ENCODE measurements around the gene TMEM120B.
A peak's percentile ranks its signal among the peaks of the same experiment; 100 is the strongest.

TMEM120B gene

DNA sequence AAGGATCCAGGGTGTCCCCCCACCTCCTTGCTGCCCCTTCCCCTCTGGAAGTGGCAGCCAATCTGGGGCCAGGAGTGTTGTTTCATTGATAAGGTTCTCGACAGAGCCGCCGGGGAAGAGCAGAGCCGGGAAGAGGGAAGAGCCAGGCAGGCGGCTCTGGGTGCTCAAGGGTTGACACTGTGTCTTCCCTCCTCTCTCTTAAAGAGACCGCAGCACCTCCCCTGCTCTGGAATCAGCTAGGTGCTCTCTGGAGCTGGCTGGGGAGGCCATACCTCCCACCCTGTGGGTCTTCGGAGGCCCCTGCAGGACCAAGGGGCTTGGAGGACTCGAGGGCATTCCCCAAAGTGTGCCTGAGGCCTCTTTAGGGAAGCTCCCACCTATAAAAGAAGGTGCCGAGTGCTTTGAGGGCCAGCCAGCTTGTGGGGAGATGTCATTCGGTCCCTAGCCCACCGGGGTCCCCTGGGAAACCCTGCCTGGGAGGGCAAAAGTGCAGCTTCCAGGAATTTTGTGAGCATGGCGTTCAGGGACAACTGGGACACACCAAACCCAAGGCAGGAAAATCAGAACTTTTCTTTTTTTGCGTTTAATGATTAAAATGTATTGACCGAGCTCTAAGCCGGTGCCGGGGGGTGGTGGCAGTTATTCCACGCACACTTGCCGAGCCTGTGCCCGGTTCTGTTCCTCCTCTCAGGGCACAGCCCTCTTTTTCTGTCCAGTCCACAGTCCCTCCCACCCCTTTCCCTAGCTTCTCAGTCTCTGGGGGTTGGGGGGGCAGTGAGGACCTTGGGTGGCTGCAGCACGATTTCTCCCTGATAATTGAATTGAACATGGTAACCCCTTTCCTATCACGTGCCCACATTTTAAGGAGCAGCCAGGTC, 94.2 kb downstream of the TMEM120B start:
- TF ChIP-seq Cebpa-rat (IDR thresholded peaks at IDR 0.05), result no peak
- Histone ChIP-seq H3K27ac (peak overlapping the region; percentile 27 to 100 (median 100); a peak in 21 of 22 replicates), H3K4me3 (peak overlapping the region; percentile 84 to 94 (median 88))

DNA sequence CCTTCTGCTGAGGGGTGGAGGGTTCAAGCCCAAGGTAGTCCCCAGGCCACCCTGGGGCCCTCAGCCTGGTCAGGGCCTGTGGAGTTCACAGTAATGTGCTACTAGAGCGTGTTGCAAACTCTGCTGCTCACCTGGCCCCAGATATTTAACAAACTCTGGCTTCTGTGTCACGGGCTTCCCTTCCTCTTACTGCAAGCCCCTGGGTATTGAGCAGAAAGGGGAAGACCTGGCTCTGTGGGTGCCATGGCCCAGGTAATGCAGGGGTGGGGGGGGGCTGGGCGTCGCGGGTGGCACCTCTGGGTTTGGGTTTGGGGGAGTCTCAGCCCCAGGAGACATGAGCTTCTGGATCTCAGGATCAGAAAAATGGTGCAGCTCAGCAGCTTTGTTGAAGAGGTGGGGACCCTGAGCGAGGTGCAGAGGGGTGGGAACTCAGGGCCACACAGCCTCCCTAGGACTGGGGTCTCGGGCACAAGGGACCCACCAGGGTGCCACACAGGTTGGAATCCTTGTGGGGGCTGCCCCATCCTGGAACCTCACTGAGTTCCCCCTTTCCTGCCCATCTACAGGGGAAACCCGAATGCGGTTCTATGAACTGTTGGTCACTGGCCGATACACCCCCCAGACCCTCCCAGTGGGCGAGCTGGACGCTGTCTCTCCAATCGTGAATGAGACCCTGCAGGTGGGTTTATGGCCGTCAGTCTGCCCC, 95.2 kb downstream of the TMEM120B start:
- peak overlapping the region; percentile 97 to 100 (median 99) for H3K4me2 ChIP-seq
- peaks cover 61 to 76% (median 72%) of the 10 kb centered on the region in 11 experiments for H4K20me1 ChIP-seq
- no peak for TF ChIP-seq Cebpa-rat (IDR thresholded peaks at IDR 0.05)
- H3K27me3 ChIP-seq, result no peaks in the 10 kb centered on the region
- H3K9me3 ChIP-seq (replicated peaks in 1 of 11), result no peaks in the 10 kb centered on the region
- peaks cover 38 to 63% (median 49%) of the 10 kb centered on the region in 11 experiments for H3K36me3 ChIP-seq
- peak overlapping the region; percentile 98 to 100 (median 100); a peak in 21 of 22 replicates for H3K9ac ChIP-seq
- H3K27ac ChIP-seq, result peak overlapping the region in 2 of 11 experiments; percentile 15 to 28; a peak in 2 of 22 replicates
- peak overlapping the region; percentile 84 to 94 (median 88); a peak in 12 of 20 replicates for H3K4me3 ChIP-seq
- peaks cover 44 to 62% (median 57%) of the 10 kb centered on the region in 10 experiments for H3K4me1 ChIP-seq

More for the DNA sequence above, 94.2 kb downstream of the TMEM120B start:
- peak overlapping the region; percentile 97 to 100 (median 99) for H3K4me2 ChIP-seq
- no peaks in the 10 kb centered on the region for H3K9me3 ChIP-seq (replicated peaks in 1 of 11)
- no peaks in the 10 kb centered on the region for H3K27me3 ChIP-seq
- peaks cover 51 to 66% (median 62%) of the 10 kb centered on the region in 11 experiments for H4K20me1 ChIP-seq
- H3K4me1 ChIP-seq, result peaks cover 38 to 54% (median 49%) of the 10 kb centered on the region in 10 experiments
- H3K9ac ChIP-seq, result peak overlapping the region; percentile 98 to 100 (median 100)
- peaks cover 38 to 56% (median 46%) of the 10 kb centered on the region in 11 experiments for H3K36me3 ChIP-seq

DNA sequence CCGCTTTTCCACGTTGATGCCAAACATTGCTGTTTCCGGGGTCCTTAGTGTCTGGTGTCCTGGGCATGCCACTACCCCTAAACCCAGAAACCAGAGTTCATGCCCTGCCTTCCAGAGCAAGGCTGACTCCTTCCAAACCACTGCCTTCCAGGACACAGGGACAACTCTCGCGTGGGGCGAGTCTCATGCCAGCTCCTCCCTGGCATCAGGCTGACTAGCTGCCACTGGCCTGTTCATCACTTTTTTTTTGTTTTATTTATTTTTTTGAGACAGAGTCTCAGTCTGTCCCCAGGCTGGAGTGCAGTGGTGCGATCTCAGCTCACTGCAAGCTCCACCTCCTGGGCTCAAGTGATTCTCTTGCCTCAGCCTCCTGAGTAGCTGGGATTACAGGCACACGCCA, 96.1 kb downstream of the TMEM120B start:
- Histone ChIP-seq H3K27me3 (no peaks in the 10 kb centered on the region), H4K20me1 (peaks cover 69 to 84% (median 80%) of the 10 kb centered on the region in 11 experiments), H3K4me1 (peaks cover 53 to 71% (median 66%) of the 10 kb centered on the region in 10 experiments), H3K9ac (peak overlapping the region in 8 of 11 experiments; percentile 5 to 100 (median 99); a peak in 8 of 22 replicates), H3K27ac (0 out of 22 replicates have a peak overlapping the region, but pooled peaks of 1 of the 11 experiments have one; percentile 15), H3K36me3 (peaks cover 45 to 72% (median 58%) of the 10 kb centered on the region in 11 experiments), H3K4me2 (peak overlapping the region in 8 of 11 experiments; percentile 97 to 100 (median 99); a peak in 12 of 22 replicates), H3K4me3 (no peak overlapping the region), H3K9me3 (replicated peaks in 1 of 11) (no peaks in the 10 kb centered on the region)
- TF ChIP-seq Cebpa-rat (IDR thresholded peaks at IDR 0.05), result no peak

DNA sequence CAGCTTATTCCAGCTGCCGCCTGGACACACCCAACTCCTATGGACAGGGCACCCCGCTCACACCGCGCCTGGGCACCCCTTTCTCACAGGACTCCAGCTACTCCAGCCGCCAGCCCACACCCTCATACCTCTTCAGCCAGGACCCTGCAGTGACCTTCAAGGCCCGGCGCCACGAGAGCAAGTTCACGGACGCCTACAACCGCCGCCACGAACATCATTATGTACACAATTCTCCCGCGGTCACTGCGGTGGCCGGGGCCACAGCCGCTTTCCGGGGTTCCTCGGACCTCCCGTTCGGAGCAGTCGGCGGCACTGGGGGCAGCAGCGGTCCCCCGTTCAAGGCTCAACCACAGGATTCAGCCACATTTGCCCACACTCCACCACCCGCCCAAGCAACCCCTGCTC, 97.2 kb downstream of the TMEM120B start:
- H3K36me3 ChIP-seq, result peaks cover 52 to 80% (median 66%) of the 10 kb centered on the region in 11 experiments
- H3K27ac ChIP-seq, result 0 out of 22 replicates have a peak overlapping the region, but pooled peaks of 1 of the 11 experiments have one; percentile 78
- no peaks in the 10 kb centered on the region for H3K9me3 ChIP-seq (replicated peaks in 1 of 11)
- no peaks in the 10 kb centered on the region for H3K27me3 ChIP-seq
- H3K4me3 ChIP-seq, result no peak overlapping the region
- no peak for TF ChIP-seq Cebpa-rat (IDR thresholded peaks at IDR 0.05)
- peaks cover 56 to 75% (median 69%) of the 10 kb centered on the region in 10 experiments for H3K4me1 ChIP-seq
- peak overlapping the region in 4 of 11 experiments; percentile 77 to 80 (median 78); a peak in 5 of 22 replicates for H3K9ac ChIP-seq
- peaks cover 76 to 94% (median 89%) of the 10 kb centered on the region in 11 experiments for H4K20me1 ChIP-seq
- peak overlapping the region in 5 of 11 experiments; percentile 90 to 99 (median 94); a peak in 8 of 22 replicates for H3K4me2 ChIP-seq

DNA sequence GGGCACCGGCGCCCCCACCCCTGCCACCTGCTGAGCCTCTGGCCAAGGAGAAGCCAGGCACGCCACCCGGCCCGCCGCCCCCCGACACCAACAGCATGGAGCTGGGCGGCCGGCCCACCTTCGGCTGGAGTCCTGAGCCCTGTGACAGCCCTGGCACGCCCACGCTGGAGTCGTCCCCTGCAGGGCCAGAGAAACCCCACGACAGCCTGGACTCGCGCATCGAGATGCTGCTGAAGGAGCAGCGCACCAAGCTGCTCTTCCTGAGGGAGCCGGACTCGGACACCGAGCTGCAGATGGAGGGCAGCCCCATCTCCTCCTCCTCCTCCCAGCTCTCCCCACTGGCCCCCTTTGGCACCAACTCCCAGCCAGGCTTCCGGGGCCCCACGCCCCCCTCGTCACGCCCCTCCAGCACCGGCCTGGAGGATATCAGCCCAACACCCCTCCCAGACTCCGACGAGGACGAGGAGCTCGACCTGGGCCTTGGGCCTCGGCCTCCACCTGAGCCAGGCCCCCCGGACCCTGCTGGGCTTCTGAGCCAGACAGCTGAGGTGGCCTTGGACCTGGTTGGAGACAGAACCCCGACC, 97.8 kb downstream of the TMEM120B start:
- Histone ChIP-seq H3K4me3 (peak overlapping the region in 7 of 10 experiments; percentile 61 to 76 (median 64); a peak in 12 of 20 replicates), H3K9me3 (replicated peaks in 1 of 11) (no peaks in the 10 kb centered on the region), H3K27ac (peak overlapping the region in 7 of 11 experiments; percentile 65 to 81 (median 74); a peak in 11 of 22 replicates), H4K20me1 (peaks cover 76 to 98% (median 95%) of the 10 kb centered on the region in 11 experiments), H3K36me3 (peaks cover 58 to 87% (median 72%) of the 10 kb centered on the region in 11 experiments), H3K27me3 (no peaks in the 10 kb centered on the region), H3K4me1 (peaks cover 56 to 75% (median 69%) of the 10 kb centered on the region in 10 experiments), H3K9ac (peak overlapping the region; percentile 68 to 81 (median 77); a peak in 20 of 22 replicates), H3K4me2 (peak overlapping the region; percentile 89 to 99 (median 96))
- no peak for TF ChIP-seq Cebpa-rat (IDR thresholded peaks at IDR 0.05)

DNA sequence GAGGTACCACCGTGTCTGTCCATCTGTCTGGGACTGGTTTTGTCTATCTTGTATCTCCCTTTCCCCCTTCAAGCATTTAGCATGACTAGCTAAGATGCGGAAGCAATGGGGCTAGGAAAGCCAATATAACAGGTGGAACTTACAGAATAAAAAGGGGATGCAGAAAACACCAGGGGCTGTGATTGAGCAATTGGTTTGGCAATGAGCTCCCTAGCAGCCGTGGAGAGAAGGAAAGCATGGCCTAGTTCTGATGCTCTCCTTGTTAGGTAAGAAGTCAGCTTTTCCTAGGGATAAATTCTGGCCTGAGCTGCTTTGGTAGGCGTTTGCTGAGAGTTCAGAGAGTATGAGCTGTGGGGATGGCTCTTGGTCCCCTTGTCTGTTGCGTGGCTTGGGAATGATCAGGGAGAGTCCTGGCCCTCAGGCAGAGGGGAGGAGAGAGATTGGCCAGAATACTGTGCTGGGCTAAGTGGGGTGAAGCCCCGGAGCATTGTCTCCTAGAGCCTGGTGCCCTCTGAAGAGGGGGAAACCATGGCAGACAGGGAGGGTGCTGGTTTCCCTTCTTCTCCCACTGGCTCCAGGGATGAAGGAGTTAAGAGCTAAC, 98.4 kb downstream of the TMEM120B start:
- Histone ChIP-seq H3K4me3 (peak overlapping the region; percentile 53 to 76 (median 64)), H3K9ac (peak overlapping the region; percentile 68 to 81 (median 77)), H3K4me1 (peaks cover 56 to 72% (median 67%) of the 10 kb centered on the region in 10 experiments), H4K20me1 (peaks cover 73 to 98% (median 97%) of the 10 kb centered on the region in 11 experiments), H3K27ac (peak overlapping the region in 10 of 11 experiments; percentile 37 to 81 (median 72); a peak in 19 of 22 replicates), H3K4me2 (peak overlapping the region; percentile 89 to 99 (median 96)), H3K9me3 (replicated peaks in 1 of 11) (no peaks in the 10 kb centered on the region), H3K27me3 (no peaks in the 10 kb centered on the region), H3K36me3 (peaks cover 64 to 90% (median 78%) of the 10 kb centered on the region in 11 experiments)
- TF ChIP-seq Cebpa-rat (IDR thresholded peaks at IDR 0.05), result peak in 4 of 11 experiments; percentile 19 to 60 (median 30); a peak in 5 of 22 replicates

DNA sequence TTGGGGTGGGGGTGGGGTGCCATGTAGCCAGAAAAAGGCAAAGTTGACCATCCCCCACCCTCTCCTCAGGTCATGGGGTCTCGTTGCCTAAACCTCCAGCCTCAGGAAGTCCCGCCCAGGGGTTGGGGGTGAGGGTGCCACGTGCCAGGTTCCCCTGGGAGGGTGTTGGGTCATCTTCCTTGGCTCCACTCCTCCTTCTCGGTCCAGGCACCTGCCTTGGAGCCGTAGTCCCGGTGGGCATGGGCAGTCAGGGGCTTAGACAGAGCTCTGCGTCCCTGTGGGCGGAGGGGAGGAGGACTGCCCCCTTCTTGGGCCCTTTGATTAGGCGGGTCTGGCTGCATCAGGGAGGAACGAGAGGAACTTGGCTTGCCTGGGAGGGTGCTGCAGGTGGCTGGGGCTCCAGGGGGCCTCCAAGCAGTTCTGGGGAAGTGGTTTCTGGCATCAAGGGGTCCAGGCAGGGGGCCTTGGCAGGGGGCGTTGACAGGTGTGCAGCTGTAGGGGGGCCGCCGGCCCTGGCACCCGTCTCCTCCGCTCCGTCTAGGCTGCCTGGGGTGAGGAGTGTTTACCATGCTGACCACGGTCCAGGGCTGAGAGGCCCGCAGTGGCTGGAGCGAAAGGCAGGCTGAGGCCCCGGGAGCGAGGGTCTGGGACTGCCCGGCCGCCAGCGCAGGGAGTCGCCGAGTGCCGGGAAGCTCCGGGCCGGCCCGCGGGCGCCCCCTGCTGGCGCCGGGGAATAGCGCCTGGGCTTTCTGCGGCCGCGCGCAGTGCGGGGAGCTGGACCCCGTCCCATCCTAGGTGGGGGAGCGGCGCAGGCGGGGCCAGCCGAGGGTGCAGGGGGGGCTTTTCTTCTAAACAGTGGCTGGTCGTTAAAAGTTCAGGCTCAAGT, 99.1 kb downstream of the TMEM120B start:
- H3K4me3 ChIP-seq, result peak overlapping the region; percentile 53 to 76 (median 64)
- H3K36me3 ChIP-seq, result peaks cover 70 to 92% (median 84%) of the 10 kb centered on the region in 11 experiments
- H3K4me1 ChIP-seq, result peaks cover 55 to 65% (median 62%) of the 10 kb centered on the region in 10 experiments
- peak overlapping the region; percentile 89 to 99 (median 96) for H3K4me2 ChIP-seq
- no peaks in the 10 kb centered on the region for H3K27me3 ChIP-seq
- peak overlapping the region in 10 of 11 experiments; percentile 37 to 81 (median 72); a peak in 19 of 22 replicates for H3K27ac ChIP-seq
- TF ChIP-seq Cebpa-rat (IDR thresholded peaks at IDR 0.05), result no peak
- peak overlapping the region; percentile 68 to 81 (median 77) for H3K9ac ChIP-seq
- no peaks in the 10 kb centered on the region for H3K9me3 ChIP-seq (replicated peaks in 1 of 11)
- peaks cover 66 to 96% (median 94%) of the 10 kb centered on the region in 11 experiments for H4K20me1 ChIP-seq

Measured in BLaER1 treated with 17β-estradiol and CSF1 and Interleukin-3, amounts not matched to agents 10 nM and 100 nM (cell line).